ENCODE data around the gene PLCL1. TPM values are rescaled to one million over a fixed set of nuclear protein-coding genes. Genes with fewer than 3 reads are reported as not detected.

The PLCL1 gene
- total RNA-seq, 1 donor from 2014 or later: 14.3 TPM

GRCh38 chr2:198004173-198004572, 199.8 kb downstream of the PLCL1 start:
- Histone ChIP-seq H3K27me3 (no peaks in the 10 kb centered on the region), H3K27ac (no peak overlapping the region), H3K36me3 (no peaks in the 10 kb centered on the region), H3K4me3 (no peak overlapping the region), H3K9me3 (no peaks in the 10 kb centered on the region), H3K4me1 (peaks cover 0 to 12% of the 10 kb centered on the region in 2 donors)
- no peak for TF ChIP-seq CTCF (IDR thresholded peaks at IDR 0.05)
- no peak for DNase-seq (ENCODE audit: low spot score in 2 of 2)
- intact Hi-C loops (cut with DNase I): no loop called here

GRCh38 chr2:198004921-198005829, 200.8 kb downstream of the PLCL1 start:
- Histone ChIP-seq H3K4me1 (peaks cover 0 to 12% of the 10 kb centered on the region in 2 donors), H3K4me3 (peak overlapping the region in 1 of 2 donors; percentile 31), H3K36me3 (no peaks in the 10 kb centered on the region), H3K27me3 (no peaks in the 10 kb centered on the region), H3K9me3 (peaks cover 0 to 4% of the 10 kb centered on the region in 2 donors), H3K27ac (peak overlapping the region; percentile 10 to 29)
- intact Hi-C loops (cut with DNase I): no loop called here
- no peak for TF ChIP-seq CTCF (IDR thresholded peaks at IDR 0.05)
- DNase-seq (ENCODE audit: low spot score in 2 of 2): no peak

GRCh38 chr2:198006733-198007132, 202.3 kb downstream of the PLCL1 start:
- no peak for TF ChIP-seq CTCF (IDR thresholded peaks at IDR 0.05)
- Histone ChIP-seq H3K4me1 (peaks cover 0 to 12% of the 10 kb centered on the region in 2 donors), H3K4me3 (no peak overlapping the region), H3K9me3 (peaks cover 0 to 4% of the 10 kb centered on the region in 2 donors), H3K27ac (peak overlapping the region in 1 of 2 donors; percentile 23), H3K27me3 (no peaks in the 10 kb centered on the region), H3K36me3 (no peaks in the 10 kb centered on the region)
- intact Hi-C loops (cut with DNase I): no loop called here
- DNase-seq (ENCODE audit: low spot score in 2 of 2): no peak

- intact Hi-C loops (cut with DNase I): no loop called here
- peaks cover 0 to 12% of the 10 kb centered on the region in 2 donors for H3K4me1 ChIP-seq
These were observed 203.8 kb downstream of the PLCL1 start for GRCh38 chr2:198008230-198008629.

GRCh38 chr2:198012025-198012424, 207.6 kb downstream of the PLCL1 start:
- intact Hi-C loops (cut with DNase I): no loop called here
- no peaks in the 10 kb centered on the region for H3K27me3 ChIP-seq
- TF ChIP-seq CTCF (IDR thresholded peaks at IDR 0.05): no peak
- peaks cover 0 to 3% of the 10 kb centered on the region in 2 donors for H3K4me1 ChIP-seq
- H3K27ac ChIP-seq: no peak overlapping the region
- H3K9me3 ChIP-seq: peaks cover 6 to 12% of the 10 kb centered on the region in 2 donors
- no peak overlapping the region for H3K4me3 ChIP-seq
- no peaks in the 10 kb centered on the region for H3K36me3 ChIP-seq
- DNase-seq (ENCODE audit: low spot score in 2 of 2): no peak

More at GRCh38 chr2:198008230-198008629, 203.8 kb downstream of the PLCL1 start:
- Histone ChIP-seq H3K27ac (no peak overlapping the region), H3K36me3 (no peaks in the 10 kb centered on the region), H3K9me3 (peaks cover 6 to 12% of the 10 kb centered on the region in 2 donors), H3K4me3 (no peak overlapping the region), H3K27me3 (no peaks in the 10 kb centered on the region)
- no peak for TF ChIP-seq CTCF (IDR thresholded peaks at IDR 0.05)
- no peak for DNase-seq (ENCODE audit: low spot score in 2 of 2)
